Measurements from ENCODE around the gene APOA5.

Gene APOA5

GRCh38 chr11:116796548-116796947 lies 4.9 kb upstream of the APOA5 start:
- no peak for DNase-seq

GRCh38 chr11:116794851-116795250 lies 3.2 kb upstream of the APOA5 start:
- no peak for DNase-seq

- no peak for DNase-seq
These were observed 2.1 kb upstream of the APOA5 start for GRCh38 chr11:116793772-116794097.

GRCh38 chr11:116792869-116793771 lies 1.4 kb upstream of the APOA5 start:
- DNase-seq: no peak

- DNase-seq: no peak
These were observed 627 bp upstream of the APOA5 start for GRCh38 chr11:116792144-116792868.

GRCh38 chr11:116791002-116791812 lies 472 bp downstream of the APOA5 start:
- DNase-seq: peak; percentile 37

GRCh38 chr11:116790167-116791001 lies 1.3 kb downstream of the APOA5 start:
- DNase-seq: no peak

GRCh38 chr11:116788975-116789374 lies 2.7 kb downstream of the APOA5 start:
- no peak for DNase-seq

GRCh38 chr11:116788534-116788933 lies 3.1 kb downstream of the APOA5 start:
- DNase-seq: no peak

GRCh38 chr11:116787786-116788486 lies 3.7 kb downstream of the APOA5 start, which contains the start of gene ZPR1:
TSS of gene ZPR1 (minus strand) at chr11:116788023. CDS start at chr11:116787990, 33 bp downstream.
- no peak for DNase-seq

- DNase-seq: no peak
These were observed 4.3 kb downstream of the APOA5 start for GRCh38 chr11:116787436-116787785.

GRCh38 chr11:116786966-116787365 lies 4.7 kb downstream of the APOA5 start:
- DNase-seq: no peak

GRCh38 chr11:116786326-116786725 lies 5.4 kb downstream of the APOA5 start:
- no peak for DNase-seq

- no peak for DNase-seq
These were observed 9.0 kb downstream of the APOA5 start for GRCh38 chr11:116782728-116783127.

- no peak for DNase-seq
These were observed 13.1 kb downstream of the APOA5 start for GRCh38 chr11:116778556-116778955.

- no peak for DNase-seq
These were observed 14.6 kb downstream of the APOA5 start for GRCh38 chr11:116777056-116777455.

- no peak for DNase-seq
These were observed 15.1 kb downstream of the APOA5 start for GRCh38 chr11:116776522-116776984.

GRCh38 chr11:116775975-116776374 lies 15.7 kb downstream of the APOA5 start:
- no peak for DNase-seq

- no peak for DNase-seq
These were observed 17.0 kb downstream of the APOA5 start for GRCh38 chr11:116774661-116775060.

- peak; percentile 59 for DNase-seq
These were observed 18.2 kb downstream of the APOA5 start for GRCh38 chr11:116773203-116774097.

Data from NCI-H446 treated with DMSO at 0.1 percent for 48 hours (cell line).